ENCODE results near the gene TNS4.

The TNS4 gene

GRCh38 chr17:40511136-40511535 is 9.7 kb upstream of the TNS4 start:
- no peak for FAIRE-seq
- TF ChIP-seq POLR2AphosphoS5 (IDR thresholded peaks at IDR 0.05; ENCODE audit: low read depth, low read length) = no peak
- TF ChIP-seq POU2F2 (IDR thresholded peaks at IDR 0.05; ENCODE audit: low read depth, low read length) = no peak
- no peak for DNase-seq (ENCODE audit: insufficient read length, low spot score)

GRCh38 chr17:40510328-40510648 is 8.9 kb upstream of the TNS4 start:
- TF ChIP-seq SPI1 (IDR thresholded peaks at IDR 0.05; ENCODE audit: low read depth, low read length) = no peak
- TF ChIP-seq PAX5 (IDR thresholded peaks at IDR 0.05; ENCODE audit: insufficient read depth, low read length, severe bottlenecking) = no peak
- no peak for TF ChIP-seq POLR2AphosphoS5 (IDR thresholded peaks at IDR 0.05; ENCODE audit: low read depth, low read length)
- TF ChIP-seq POLR2A (IDR thresholded peaks at IDR 0.05; ENCODE audit: low read depth, low read length) = no peak
- no peak for TF ChIP-seq TAF1 (IDR thresholded peaks at IDR 0.05; ENCODE audit: low read depth, low read length)
- TF ChIP-seq POU2F2 (IDR thresholded peaks at IDR 0.05; ENCODE audit: low read depth, low read length) = no peak
- no peak for FAIRE-seq
- DNase-seq (ENCODE audit: insufficient read length, low spot score) = no peak

GRCh38 chr17:40509626-40510327 is 8.4 kb upstream of the TNS4 start:
- TF ChIP-seq SPI1 (IDR thresholded peaks at IDR 0.05; ENCODE audit: low read depth, low read length) (no peak), POLR2A (IDR thresholded peaks at IDR 0.05; ENCODE audit: low read depth, low read length) (no peak), PAX5 (IDR thresholded peaks at IDR 0.05; ENCODE audit: insufficient read depth, low read length, severe bottlenecking) (no peak), TAF1 (IDR thresholded peaks at IDR 0.05; ENCODE audit: low read depth, low read length) (no peak), POU2F2 (IDR thresholded peaks at IDR 0.05; ENCODE audit: low read depth, low read length) (no peak), POLR2AphosphoS5 (IDR thresholded peaks at IDR 0.05; ENCODE audit: low read depth, low read length) (no peak)
- no peak for FAIRE-seq
- DNase-seq (ENCODE audit: insufficient read length, low spot score) = no peak

GRCh38 chr17:40506786-40507185 is 5.4 kb upstream of the TNS4 start:
- DNase-seq (ENCODE audit: insufficient read length, low spot score) (no peak), FAIRE-seq (no peak)
- TF ChIP-seq TAF1 (IDR thresholded peaks at IDR 0.05; ENCODE audit: low read depth, low read length) = no peak
- TF ChIP-seq POU2F2 (IDR thresholded peaks at IDR 0.05; ENCODE audit: low read depth, low read length) = no peak
- no peak for TF ChIP-seq POLR2A (IDR thresholded peaks at IDR 0.05; ENCODE audit: low read depth, low read length)
- no peak for TF ChIP-seq POLR2AphosphoS5 (IDR thresholded peaks at IDR 0.05; ENCODE audit: low read depth, low read length)
- TF ChIP-seq PAX5 (IDR thresholded peaks at IDR 0.05; ENCODE audit: insufficient read depth, low read length, severe bottlenecking) = no peak
- TF ChIP-seq SPI1 (IDR thresholded peaks at IDR 0.05; ENCODE audit: low read depth, low read length) = no peak

- TF ChIP-seq POLR2AphosphoS5 (IDR thresholded peaks at IDR 0.05; ENCODE audit: low read depth, low read length) (no peak), TAF1 (IDR thresholded peaks at IDR 0.05; ENCODE audit: low read depth, low read length) (no peak), SPI1 (IDR thresholded peaks at IDR 0.05; ENCODE audit: low read depth, low read length) (no peak), POU2F2 (IDR thresholded peaks at IDR 0.05; ENCODE audit: low read depth, low read length) (no peak), PAX5 (IDR thresholded peaks at IDR 0.05; ENCODE audit: insufficient read depth, low read length, severe bottlenecking) (no peak), POLR2A (IDR thresholded peaks at IDR 0.05; ENCODE audit: low read depth, low read length) (no peak)
- no peak for FAIRE-seq
These were observed 1.7 kb upstream of the TNS4 start for GRCh38 chr17:40503154-40503553.

GRCh38 chr17:40502716-40503115 is 1.3 kb upstream of the TNS4 start:
- DNase-seq (ENCODE audit: insufficient read length, low spot score) (no peak), FAIRE-seq (no peak)

More at GRCh38 chr17:40503154-40503553, 1.7 kb upstream of the TNS4 start:
- DNase-seq (ENCODE audit: insufficient read length, low spot score) = no peak

GRCh38 chr17:40500709-40501108 is 714 bp downstream of the TNS4 start:
- no peak for FAIRE-seq
- DNase-seq (ENCODE audit: insufficient read length, low spot score) = no peak
- TF ChIP-seq PAX5 (IDR thresholded peaks at IDR 0.05; ENCODE audit: insufficient read depth, low read length, severe bottlenecking) (no peak), POU2F2 (IDR thresholded peaks at IDR 0.05; ENCODE audit: low read depth, low read length) (no peak), SPI1 (IDR thresholded peaks at IDR 0.05; ENCODE audit: low read depth, low read length) (no peak), POLR2AphosphoS5 (IDR thresholded peaks at IDR 0.05; ENCODE audit: low read depth, low read length) (no peak), POLR2A (IDR thresholded peaks at IDR 0.05; ENCODE audit: low read depth, low read length) (no peak), TAF1 (IDR thresholded peaks at IDR 0.05; ENCODE audit: low read depth, low read length) (no peak)

More at GRCh38 chr17:40502716-40503115, 1.3 kb upstream of the TNS4 start:
- TF ChIP-seq TAF1 (IDR thresholded peaks at IDR 0.05; ENCODE audit: low read depth, low read length) = no peak
- no peak for TF ChIP-seq POLR2A (IDR thresholded peaks at IDR 0.05; ENCODE audit: low read depth, low read length)
- no peak for TF ChIP-seq POU2F2 (IDR thresholded peaks at IDR 0.05; ENCODE audit: low read depth, low read length)

- FAIRE-seq = no peak
- TF ChIP-seq POU2F2 (IDR thresholded peaks at IDR 0.05; ENCODE audit: low read depth, low read length) = no peak
- no peak for TF ChIP-seq POLR2A (IDR thresholded peaks at IDR 0.05; ENCODE audit: low read depth, low read length)
- no peak for TF ChIP-seq PAX5 (IDR thresholded peaks at IDR 0.05; ENCODE audit: insufficient read depth, low read length, severe bottlenecking)
- TF ChIP-seq SPI1 (IDR thresholded peaks at IDR 0.05; ENCODE audit: low read depth, low read length) = no peak
- no peak for TF ChIP-seq TAF1 (IDR thresholded peaks at IDR 0.05; ENCODE audit: low read depth, low read length)
- no peak for TF ChIP-seq POLR2AphosphoS5 (IDR thresholded peaks at IDR 0.05; ENCODE audit: low read depth, low read length)
- no peak for DNase-seq (ENCODE audit: insufficient read length, low spot score)
These were observed 1.2 kb downstream of the TNS4 start for GRCh38 chr17:40500190-40500589.

- FAIRE-seq (no peak), DNase-seq (ENCODE audit: insufficient read length, low spot score) (no peak)
- TF ChIP-seq PAX5 (IDR thresholded peaks at IDR 0.05; ENCODE audit: insufficient read depth, low read length, severe bottlenecking) = no peak
- TF ChIP-seq POLR2A (IDR thresholded peaks at IDR 0.05; ENCODE audit: low read depth, low read length) = no peak
- TF ChIP-seq SPI1 (IDR thresholded peaks at IDR 0.05; ENCODE audit: low read depth, low read length) = no peak
- no peak for TF ChIP-seq POLR2AphosphoS5 (IDR thresholded peaks at IDR 0.05; ENCODE audit: low read depth, low read length)
- TF ChIP-seq TAF1 (IDR thresholded peaks at IDR 0.05; ENCODE audit: low read depth, low read length) = no peak
These were observed 1.8 kb downstream of the TNS4 start for GRCh38 chr17:40499551-40500189.

Data from GM12891 (cell line).